HUDEP-2 (cell line): Measurements from ENCODE around the gene ZNHIT2.
"Not testable (repeated sequence)": the region's sequence is repeated elsewhere in the genome, so short reads cannot be mapped to it uniquely, and the experiment has no call there.

ENCODE experiments used
- DNase-seq, 76 experiments: peaks; one replicate each; lab custom pipeline; 2025; ENCODE audit not compliant: unreplicated experiment in 76 of 76; lab: John Stamatoyannopoulos, UW

ZNHIT2 gene

DNA sequence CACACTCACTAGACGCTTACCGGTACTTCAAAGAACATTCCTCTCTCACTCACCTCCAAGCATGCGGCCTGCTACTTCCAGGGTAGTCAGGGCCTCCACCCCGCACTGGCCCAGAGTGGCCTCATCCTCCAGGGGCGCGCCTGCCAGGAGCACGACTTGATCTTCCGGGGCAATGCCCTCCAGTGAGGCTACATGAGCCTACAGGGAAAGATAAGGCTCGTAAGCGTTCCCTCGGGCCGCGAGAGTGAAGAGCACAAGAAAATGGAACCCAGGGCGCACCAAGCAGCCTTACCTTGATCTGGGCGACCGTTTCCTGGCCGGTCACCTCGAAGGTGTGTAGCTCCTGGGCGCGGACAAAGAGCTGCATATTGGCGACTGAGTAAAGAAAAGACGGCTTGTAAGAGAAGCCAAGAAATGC lies 4.0 kb upstream of the ZNHIT2 start:
- peak in 46 of 76 experiments; percentile 7 to 60 (median 30) for DNase-seq

- no peak for DNase-seq
Observed at GRCh38 chr11:65120831-65121230, 3.3 kb upstream of the ZNHIT2 start.

- DNase-seq, result no peak
Observed at GRCh38 chr11:65119670-65119995, 2.1 kb upstream of the ZNHIT2 start.

DNA sequence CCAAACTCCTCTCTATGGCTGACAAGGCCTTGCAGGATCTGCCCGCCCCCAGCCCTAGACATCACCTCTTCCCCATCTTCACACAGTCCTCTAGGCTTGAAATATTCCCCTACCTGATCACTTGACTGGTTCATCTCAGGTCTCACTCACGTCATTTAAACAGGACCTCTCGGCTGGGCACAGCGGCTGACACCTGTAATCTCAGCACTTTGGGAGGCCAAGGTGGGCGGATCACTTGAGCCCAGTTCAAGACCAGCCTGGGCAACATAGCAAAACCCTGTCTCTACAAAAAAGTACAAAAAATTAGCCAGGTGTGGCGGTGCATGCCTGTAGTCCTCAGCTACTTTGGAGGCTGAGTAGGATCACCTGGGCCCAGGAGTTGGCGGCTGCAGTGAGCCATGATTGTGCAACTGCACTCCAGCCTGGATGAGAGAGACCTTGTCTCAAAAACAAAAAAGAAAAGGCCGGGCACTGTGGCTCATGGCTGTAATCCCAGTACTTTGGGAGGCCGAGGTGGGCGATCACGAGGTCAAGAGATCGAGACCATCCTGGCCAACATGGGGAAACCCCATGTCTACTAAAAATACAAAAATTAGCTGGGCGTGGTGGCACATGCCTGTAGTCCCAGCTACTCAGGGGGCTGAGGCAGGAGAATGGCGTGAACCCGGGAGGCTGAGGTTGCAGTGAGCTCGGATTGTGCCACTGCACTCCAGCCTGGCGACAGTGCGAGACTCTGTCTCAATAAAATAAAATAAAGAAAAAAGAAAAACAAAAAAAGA lies 1.6 kb upstream of the ZNHIT2 start:
- DNase-seq, result not testable (repeated sequence)

DNA sequence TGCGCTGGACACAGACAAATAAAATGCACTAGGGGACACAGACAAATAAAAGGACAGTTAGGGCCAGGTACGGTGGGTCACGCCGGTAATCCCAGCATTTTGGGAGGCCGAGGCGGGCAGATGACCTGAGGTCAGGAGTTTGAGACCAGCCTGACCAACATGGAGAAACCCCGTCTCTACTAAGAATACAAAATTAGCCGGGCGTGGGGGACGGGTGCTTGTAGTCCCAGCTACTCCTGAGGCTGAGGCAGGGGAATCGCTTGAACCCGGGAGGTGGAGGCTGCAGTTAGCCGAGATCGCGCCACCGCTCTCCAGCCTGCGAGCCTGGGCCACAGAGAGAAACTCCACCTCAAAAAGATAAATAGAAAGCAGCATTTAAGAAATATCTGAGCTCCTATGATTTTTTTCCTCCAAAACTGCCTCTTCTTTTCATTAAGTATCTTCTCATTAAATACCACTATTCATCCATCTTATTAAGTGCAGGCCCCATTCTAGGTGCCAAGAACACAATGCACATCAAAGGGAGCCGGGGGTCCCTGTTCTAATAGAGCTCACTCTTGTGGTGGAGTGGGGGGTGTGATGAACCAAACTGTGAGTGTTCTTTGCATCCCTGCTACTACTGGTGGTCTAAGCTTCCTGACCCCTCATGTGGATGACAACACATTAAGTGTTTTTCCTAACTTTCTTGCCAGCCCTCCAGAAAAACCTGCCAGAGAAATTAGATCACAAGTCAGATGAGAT lies 766 bp upstream of the ZNHIT2 start:
- no peak for DNase-seq

GRCh38 chr11:65116370-65117205 lies 913 bp downstream of the ZNHIT2 start:
- peak in 37 of 76 experiments; percentile 7 to 56 (median 32) for DNase-seq

GRCh38 chr11:65115361-65116082 lies 2.0 kb downstream of the ZNHIT2 start:
- no peak for DNase-seq

DNA sequence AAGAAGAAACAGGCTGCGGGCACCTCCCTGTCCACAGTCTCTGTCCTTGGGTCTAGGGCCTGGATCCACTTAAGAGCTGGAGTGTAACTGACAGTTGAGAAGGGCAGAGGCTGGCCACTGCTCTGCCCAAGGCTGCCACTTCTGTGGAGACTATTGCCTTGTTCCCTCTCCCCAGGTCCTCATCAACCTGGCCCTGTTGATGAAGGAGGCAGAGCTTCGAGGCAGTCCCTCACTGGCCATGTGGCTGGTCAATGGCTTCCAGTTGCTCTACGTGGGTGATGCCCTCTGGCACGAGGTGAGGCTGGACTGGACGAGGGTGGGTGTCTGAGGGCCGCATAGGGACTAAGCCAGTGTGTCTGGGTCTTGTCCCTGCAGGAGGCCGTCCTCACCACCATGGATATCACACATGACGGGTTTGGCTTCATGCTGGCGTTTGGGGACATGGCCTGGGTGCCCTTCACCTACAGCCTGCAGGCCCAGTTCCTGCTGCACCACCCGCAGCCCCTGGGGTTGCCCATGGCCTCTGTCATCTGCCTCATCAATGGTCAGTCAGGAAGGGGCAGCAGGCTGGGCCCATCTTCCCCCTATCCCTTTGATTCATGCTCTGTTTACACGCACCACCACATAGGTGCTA lies 2.8 kb downstream of the ZNHIT2 start:
- no peak for DNase-seq

- peak in 59 of 76 experiments; percentile 10 to 72 (median 42) for DNase-seq
Observed at GRCh38 chr11:65113839-65114238, 3.7 kb downstream of the ZNHIT2 start.

DNA sequence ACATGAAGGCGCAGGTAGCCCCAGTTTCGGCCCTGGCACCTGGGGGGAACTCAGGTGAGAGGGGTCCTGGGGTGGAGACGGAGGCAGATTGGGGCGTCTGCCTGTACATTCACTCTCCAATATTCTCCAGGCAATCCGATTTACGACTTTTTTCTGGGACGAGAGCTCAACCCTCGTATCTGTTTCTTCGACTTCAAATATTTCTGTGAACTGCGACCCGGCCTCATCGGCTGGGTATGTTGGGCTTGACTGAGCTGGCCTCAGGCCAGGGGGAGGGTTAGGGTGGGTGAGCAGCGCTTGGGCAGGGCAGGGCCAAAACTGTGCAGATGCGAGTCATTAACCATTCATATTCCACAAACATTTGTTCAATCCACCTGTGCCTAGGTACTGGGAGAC lies 4.1 kb downstream of the ZNHIT2 start:
- peak in 32 of 76 experiments; percentile 9 to 58 (median 35) for DNase-seq

DNA sequence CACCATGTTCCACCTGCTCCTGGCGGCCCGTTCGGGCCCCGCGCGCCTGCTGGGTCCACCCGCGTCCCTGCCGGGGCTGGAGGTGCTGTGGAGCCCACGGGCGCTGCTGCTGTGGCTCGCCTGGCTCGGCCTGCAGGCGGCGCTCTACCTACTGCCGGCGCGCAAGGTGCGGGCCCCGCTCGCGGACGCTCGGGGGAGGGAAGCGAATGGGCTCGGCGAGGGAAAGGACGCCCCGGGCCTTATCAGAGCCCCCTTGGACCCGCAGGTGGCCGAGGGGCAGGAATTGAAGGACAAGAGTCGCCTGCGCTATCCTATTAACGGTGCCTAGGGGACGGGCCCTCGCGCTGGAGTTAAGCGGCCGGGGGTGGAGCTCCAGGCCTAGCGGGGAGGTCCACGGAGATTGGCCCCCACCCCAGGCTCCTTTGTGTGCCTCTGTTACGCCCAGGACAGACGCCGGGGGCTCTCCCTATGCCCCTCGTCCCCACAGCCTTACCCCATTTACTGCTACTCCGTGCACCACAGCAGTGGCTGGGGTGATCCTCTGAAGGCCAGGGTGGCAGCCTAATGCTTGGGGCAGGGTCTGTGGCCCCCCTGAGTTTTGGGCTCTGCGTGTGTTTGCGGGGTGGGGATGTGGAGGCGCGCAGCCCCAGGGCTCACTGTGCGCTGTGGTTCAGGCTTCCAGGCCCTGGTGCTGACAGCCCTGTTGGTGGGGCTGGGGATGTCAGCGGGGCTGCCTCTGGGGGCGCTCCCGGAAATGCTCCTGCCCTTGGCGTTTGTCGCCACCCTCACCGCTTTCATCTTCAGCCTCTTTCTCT lies 4.7 kb downstream of the ZNHIT2 start:
- peak in 58 of 76 experiments; percentile 14 to 75 (median 52) for DNase-seq

DNA sequence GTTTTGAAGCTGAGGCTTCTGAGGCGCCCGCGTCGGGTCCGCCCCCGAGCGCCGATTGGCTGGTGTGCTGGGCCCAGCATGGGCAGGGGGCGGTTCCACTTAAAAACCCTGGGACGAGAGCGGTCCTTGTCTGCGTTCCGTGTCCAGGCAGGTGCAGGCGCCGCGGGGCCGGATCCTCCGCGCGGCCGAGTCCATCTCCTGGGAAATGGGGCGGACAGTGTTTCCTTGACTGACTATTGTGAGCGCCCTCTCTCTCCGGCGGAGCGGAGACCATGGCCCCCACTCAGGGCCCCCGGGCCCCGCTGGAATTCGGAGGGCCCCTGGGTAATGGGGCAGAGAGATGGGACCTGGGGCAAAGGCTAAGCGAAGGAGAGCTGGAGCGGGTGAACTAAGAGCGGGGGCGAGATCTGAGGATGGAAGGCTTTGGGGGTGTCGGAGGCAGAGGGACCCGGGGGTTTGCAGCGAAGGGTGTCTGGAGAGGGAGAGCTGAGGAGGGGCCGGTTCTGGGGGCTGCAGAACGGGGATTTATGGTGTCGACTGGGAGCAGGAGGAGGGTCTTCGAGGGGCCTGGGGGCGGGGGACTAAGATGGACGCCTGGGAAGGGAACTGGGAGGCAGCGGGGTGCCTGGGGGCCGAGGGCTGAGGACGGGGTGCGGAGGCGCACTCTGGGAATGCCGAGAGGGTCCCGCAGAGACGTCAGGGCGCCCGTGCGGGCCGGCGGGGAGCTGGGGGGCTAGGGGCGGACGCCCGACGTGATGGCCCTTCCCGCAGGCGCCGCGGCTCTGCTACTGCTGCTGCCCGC lies 5.6 kb downstream of the ZNHIT2 start, which contains the start of gene TM7SF2:
TSS of gene TM7SF2 (plus strand) at position 129 of the 802 bp plus-strand sequence. CDS start at position 273, 144 bp downstream.
- DNase-seq, result peak in 74 of 76 experiments; percentile 56 to 97 (median 91)

DNA sequence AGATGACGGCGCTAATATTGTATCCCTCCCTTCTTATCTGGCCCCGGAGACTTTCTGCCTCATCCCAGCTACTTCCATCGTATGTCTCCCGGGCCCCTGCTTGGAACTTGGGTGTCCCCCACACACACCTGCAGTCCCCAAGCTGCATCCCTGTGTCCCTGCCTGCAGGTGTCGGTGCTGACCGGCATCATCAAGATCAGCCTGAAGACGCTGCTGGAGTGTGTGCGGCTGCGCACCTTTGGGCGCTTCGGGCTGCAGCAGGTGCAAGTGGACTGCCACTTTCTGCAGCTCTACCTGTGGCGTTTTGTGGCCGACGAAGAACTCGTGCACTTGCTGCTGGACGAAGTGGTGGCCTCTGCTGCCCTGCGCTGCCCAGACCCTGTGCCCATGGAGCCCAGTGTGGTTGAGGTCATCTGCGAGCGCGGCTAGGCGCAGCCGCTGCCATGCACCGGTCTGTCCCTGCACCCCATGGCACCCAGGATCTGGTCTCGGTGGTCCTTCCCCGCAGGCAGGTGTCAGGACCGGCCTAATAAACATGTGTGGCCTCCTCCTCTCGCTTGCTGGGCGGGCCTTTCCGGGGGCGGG lies 6.2 kb downstream of the ZNHIT2 start:
- DNase-seq, result no peak

DNA sequence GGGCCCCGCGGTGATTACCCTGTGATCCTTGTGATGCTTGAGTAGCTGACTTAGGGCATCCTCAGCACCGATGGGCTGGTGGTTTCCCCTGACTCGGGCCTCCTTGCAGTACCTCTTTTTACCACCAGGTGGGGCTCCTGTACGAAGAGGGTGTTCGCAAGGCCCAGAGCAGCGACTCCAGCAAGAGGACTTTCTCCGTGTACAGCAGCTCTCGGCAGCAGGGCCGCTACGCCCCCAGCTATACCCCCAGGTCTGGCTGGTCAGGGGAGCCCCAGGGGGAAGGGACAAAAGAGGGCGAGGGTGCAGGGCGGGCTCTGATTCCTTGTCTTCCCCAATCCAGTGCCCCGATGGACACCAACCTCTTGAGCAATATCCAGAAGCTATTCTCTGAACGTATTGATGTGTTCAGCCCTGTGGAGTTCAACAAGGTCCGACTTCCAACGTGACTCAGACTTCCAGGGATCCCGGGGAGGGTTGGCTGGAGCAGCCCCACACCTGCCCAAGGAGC lies 7.1 kb downstream of the ZNHIT2 start:
- DNase-seq, result peak in 73 of 76 experiments; percentile 18 to 93 (median 76)

DNA sequence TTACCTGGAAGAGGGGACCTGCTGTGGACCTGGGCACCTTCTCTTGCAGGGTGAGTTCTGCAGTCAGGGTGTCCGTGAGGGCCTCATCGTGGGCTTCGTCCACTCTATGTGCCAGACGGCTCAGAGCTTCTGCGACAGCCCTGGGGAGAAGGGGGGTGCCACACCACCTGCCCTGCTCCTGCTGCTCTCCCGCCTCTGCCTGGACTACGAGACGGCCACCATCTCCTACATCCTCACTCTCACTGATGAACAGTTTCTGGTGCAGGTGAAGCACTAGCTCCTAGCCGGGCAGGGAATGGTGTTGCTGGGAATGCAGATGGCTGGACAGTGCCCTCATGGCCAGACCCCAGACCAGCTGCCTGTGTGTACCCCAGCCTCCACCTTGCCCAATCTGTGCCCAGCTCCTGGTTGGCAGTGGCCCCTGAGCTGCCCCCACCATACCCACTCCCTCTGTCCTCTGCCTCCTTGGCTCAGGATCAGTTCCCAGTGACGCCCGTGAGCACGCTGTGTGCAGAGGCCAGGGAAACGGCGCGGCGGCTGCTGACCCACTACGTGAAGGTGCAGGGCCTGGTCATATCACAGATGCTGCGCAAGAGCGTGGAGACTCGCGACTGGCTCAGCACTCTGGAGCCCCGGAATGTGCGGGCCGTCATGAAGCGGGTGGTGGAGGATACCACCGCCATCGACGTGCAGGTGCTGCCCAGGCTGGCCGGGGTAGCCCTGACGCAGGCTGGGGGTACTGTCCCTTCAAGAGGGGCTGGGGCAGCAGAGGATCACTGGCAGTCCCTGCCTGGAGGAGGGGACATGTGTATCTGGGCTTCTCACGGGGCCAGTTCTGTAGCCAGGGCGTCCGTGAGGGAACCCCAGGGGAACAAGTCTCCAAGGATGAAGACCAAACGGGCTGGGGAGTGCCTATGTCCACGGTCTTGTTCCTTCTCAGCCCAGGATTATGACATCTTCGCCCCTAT lies 8.0 kb downstream of the ZNHIT2 start:
- no peak for DNase-seq

GRCh38 chr11:65108469-65109123 lies 8.9 kb downstream of the ZNHIT2 start:
- DNase-seq, result no peak
